ENCODE results near the gene DGKQ. TPM values are rescaled to one million over a fixed set of nuclear protein-coding genes. Genes with fewer than 3 reads are reported as not detected.

DGKQ gene
- total and polyA plus RNA-seq, 2 donors (not counting 3 experiments of a cell fraction or from before 2014, with no cell fraction given): 15.8 to 20.2 TPM

DNA sequence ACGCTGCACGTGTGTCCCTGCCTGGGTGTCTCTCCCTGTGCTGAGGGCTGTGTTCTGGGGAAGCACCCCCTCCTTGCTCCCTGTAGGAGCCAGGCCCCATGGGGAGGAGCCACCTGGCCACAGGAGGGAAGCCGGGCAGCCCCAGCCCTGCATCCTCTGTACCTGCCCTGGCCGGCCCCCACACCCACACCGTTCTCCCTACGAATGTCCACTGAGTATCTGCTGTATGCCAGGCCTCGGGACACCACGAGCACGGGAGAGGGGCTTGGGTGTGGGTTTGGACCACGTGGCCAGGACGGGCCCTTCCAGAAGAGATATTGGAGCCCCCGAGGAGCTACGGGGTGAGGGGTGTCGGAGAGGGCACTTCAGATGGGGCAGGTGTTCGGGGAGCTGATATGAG is 44.3 kb upstream of the DGKQ start:
- H3K9me3 ChIP-seq (replicated peaks; ENCODE audit: control insufficient read depth, insufficient read depth, low read length): no peaks in the 10 kb centered on the region
- dilution Hi-C loops (cut with MboI; ENCODE audit: extremely low pct_ligation_motif_present, low sequenced_read_pairs) (no loop called here), intact Hi-C loops (cut with micrococcal nuclease) (no loop called here)
- H3K27ac ChIP-seq (ENCODE audit: insufficient read depth, low read depth, low read length): no peak overlapping the region
- FAIRE-seq (no peak), DNase-seq (ENCODE audit: low read depth, low spot score) (no peak)
- no peaks in the 10 kb centered on the region for H4K20me1 ChIP-seq (replicated peaks; ENCODE audit: control insufficient read depth, extremely low read depth, insufficient read depth, low read length)
- H3K9ac ChIP-seq (replicated peaks; ENCODE audit: extremely low read depth, insufficient read depth, low read length): no peak overlapping the region
- CTCF ChIA-PET: no interaction called here
- BruUV-seq (replicated peaks): no TSS peak
- H2AFZ ChIP-seq (ENCODE audit: low read depth, low read length): no peak overlapping the region
- H3K4me2 ChIP-seq (ENCODE audit: insufficient read depth, low read length): no peak overlapping the region
- H3K79me2 ChIP-seq (ENCODE audit: control insufficient read depth, insufficient read depth, low read length): peaks cover under 1% of the 10 kb centered on the region
- H3K9me1 ChIP-seq (replicated peaks; ENCODE audit: control insufficient read depth, extremely low read depth, insufficient read depth, low read length): no peaks in the 10 kb centered on the region
- H3K36me3 ChIP-seq (ENCODE audit: control insufficient read depth in 2 of 2, extremely low read depth in 1 of 2, insufficient read depth in 2 of 2, low read length in 2 of 2): peaks cover 0 to 2% of the 10 kb centered on the region in 2 experiments
- no peaks in the 10 kb centered on the region for H3K27me3 ChIP-seq (ENCODE audit: control insufficient read depth in 2 of 2, insufficient read depth in 2 of 2, low read length in 2 of 2)
- TF ChIP-seq MYC (IDR thresholded peaks at IDR 0.05; ENCODE audit: low read depth, low read length) (no peak), POLR2A (IDR thresholded peaks at IDR 0.05; ENCODE audit: low read depth, low read length) (no peak), JUN (IDR thresholded peaks at IDR 0.05; ENCODE audit: borderline replicate concordance, insufficient read depth, insufficient read length, low read depth) (no peak)
- TF ChIP-seq, protein P1, sequence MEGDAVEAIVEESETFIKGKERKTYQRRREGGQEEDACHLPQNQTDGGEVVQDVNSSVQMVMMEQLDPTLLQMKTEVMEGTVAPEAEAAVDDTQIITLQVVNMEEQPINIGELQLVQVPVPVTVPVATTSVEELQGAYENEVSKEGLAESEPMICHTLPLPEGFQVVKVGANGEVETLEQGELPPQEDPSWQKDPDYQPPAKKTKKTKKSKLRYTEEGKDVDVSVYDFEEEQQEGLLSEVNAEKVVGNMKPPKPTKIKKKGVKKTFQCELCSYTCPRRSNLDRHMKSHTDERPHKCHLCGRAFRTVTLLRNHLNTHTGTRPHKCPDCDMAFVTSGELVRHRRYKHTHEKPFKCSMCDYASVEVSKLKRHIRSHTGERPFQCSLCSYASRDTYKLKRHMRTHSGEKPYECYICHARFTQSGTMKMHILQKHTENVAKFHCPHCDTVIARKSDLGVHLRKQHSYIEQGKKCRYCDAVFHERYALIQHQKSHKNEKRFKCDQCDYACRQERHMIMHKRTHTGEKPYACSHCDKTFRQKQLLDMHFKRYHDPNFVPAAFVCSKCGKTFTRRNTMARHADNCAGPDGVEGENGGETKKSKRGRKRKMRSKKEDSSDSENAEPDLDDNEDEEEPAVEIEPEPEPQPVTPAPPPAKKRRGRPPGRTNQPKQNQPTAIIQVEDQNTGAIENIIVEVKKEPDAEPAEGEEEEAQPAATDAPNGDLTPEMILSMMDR (IDR thresholded peaks at IDR 0.05; ENCODE audit: extremely low read depth in 1 of 2, insufficient read depth in 1 of 2, low read depth in 1 of 2, low read length in 2 of 2): no peak
- no peak overlapping the region for H3K4me3 ChIP-seq (replicated peaks in 1 of 3; ENCODE audit: insufficient read depth in 1 of 3, low read depth in 1 of 3, low read length in 3 of 3)
- H3K4me1 ChIP-seq (ENCODE audit: control insufficient read depth, extremely low read depth, insufficient read depth, low read length): no peaks in the 10 kb centered on the region
- POLR2A ChIA-PET: no interaction called here

DNA sequence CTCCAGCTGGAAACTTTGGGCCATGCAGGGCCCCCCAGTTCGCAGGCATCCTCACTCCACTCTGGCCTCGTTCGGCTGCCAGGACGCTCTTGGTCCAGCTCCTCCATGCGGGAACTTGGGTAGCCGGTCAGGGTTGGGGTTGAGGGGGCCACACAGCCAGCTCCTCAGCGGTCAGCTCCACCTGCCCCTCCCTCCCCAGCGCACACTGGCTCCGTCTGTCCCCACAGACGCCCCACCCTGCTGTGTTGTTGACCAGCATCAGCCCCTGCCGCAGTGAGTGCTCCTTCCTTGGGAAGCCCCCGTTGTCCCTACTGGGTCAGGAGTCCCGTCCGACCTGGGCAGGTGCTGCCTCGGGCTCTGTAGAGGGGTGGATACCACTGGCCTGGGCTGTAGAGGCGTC is 43.8 kb upstream of the DGKQ start:
- Histone ChIP-seq H2AFZ (ENCODE audit: low read depth, low read length) (no peak overlapping the region), H3K9me1 (replicated peaks; ENCODE audit: control insufficient read depth, extremely low read depth, insufficient read depth, low read length) (no peaks in the 10 kb centered on the region), H3K9me3 (replicated peaks; ENCODE audit: control insufficient read depth, insufficient read depth, low read length) (no peaks in the 10 kb centered on the region), H3K4me2 (ENCODE audit: insufficient read depth, low read length) (no peak overlapping the region), H3K9ac (replicated peaks; ENCODE audit: extremely low read depth, insufficient read depth, low read length) (no peak overlapping the region), H3K36me3 (ENCODE audit: control insufficient read depth in 2 of 2, extremely low read depth in 1 of 2, insufficient read depth in 2 of 2, low read length in 2 of 2) (peaks cover 0 to 2% of the 10 kb centered on the region in 2 experiments), H3K79me2 (ENCODE audit: control insufficient read depth, insufficient read depth, low read length) (peaks cover 3% of the 10 kb centered on the region), H3K27me3 (ENCODE audit: control insufficient read depth in 2 of 2, insufficient read depth in 2 of 2, low read length in 2 of 2) (no peaks in the 10 kb centered on the region), H3K27ac (ENCODE audit: insufficient read depth, low read depth, low read length) (no peak overlapping the region), H3K4me1 (ENCODE audit: control insufficient read depth, extremely low read depth, insufficient read depth, low read length) (no peaks in the 10 kb centered on the region), H4K20me1 (replicated peaks; ENCODE audit: control insufficient read depth, extremely low read depth, insufficient read depth, low read length) (no peaks in the 10 kb centered on the region), H3K4me3 (replicated peaks in 1 of 3; ENCODE audit: insufficient read depth in 1 of 3, low read depth in 1 of 3, low read length in 3 of 3) (no peak overlapping the region)
- DNase-seq (ENCODE audit: low read depth, low spot score) (no peak), FAIRE-seq (no peak)
- ChIA-PET POLR2A (no interaction called here), CTCF (no interaction called here)
- intact Hi-C loops (cut with micrococcal nuclease): no loop called here
- BruUV-seq (replicated peaks): no TSS peak
- no peak for TF ChIP-seq JUN (IDR thresholded peaks at IDR 0.05; ENCODE audit: borderline replicate concordance, insufficient read depth, insufficient read length, low read depth)
- TF ChIP-seq, protein P1 (IDR thresholded peaks at IDR 0.05; ENCODE audit: extremely low read depth in 1 of 2, insufficient read depth in 1 of 2, low read depth in 1 of 2, low read length in 2 of 2): no peak
- dilution Hi-C loops (cut with MboI; ENCODE audit: extremely low pct_ligation_motif_present, low sequenced_read_pairs): no loop called here

Measured in endothelial cell of umbilical vein (primary cell).